Upper lobe of left lung (tissue), 6 donors: ENCODE measurements around the gene HS3ST3B1. TPM values are rescaled to one million over a fixed set of nuclear protein-coding genes. Genes with fewer than 3 reads are reported as not detected.

ENCODE experiments used
- ATAC-seq, 2 donors: fragments of 200-7000 bp; cut with Tn5 transposase; one replicate each; pipeline ENCODE4 v1.9.1; 2022; ENCODE audit warnings: mild to moderate bottlenecking in 2 of 2, moderate library complexity in 2 of 2; ENCODE audit not compliant: low FRiP score in 2 of 2
- DNase-seq, 2 donors: peaks; one replicate each; pipeline ENCODE4 v3.0.0-alpha.2; 2019 to 2020
- H3K27ac ChIP-seq, 4 donors: fragments of 200-600 bp; sonication (generic); one replicate each; pipeline ENCODE4 v1.5.1; 2016 to 2019
- H3K27me3 ChIP-seq, 4 donors: fragments of 200-600 bp; sonication (generic); one replicate each; pipeline ENCODE4 v1.5.1; 2017 to 2019
- H3K36me3 ChIP-seq, 4 donors: fragments of 200-600 bp; sonication (generic); one replicate each; pipeline ENCODE4 v1.5.1; 2016 to 2019
- H3K4me1 ChIP-seq, 4 donors: fragments of 200-600 bp; sonication (generic); one replicate each; pipeline ENCODE4 v1.5.1; 2018 to 2019
- H3K4me3 ChIP-seq, 4 donors: fragments of 200-600 bp; sonication (generic); one replicate each; pipeline ENCODE4 v1.5.1; 2017 to 2019; ENCODE audit warnings: mild to moderate bottlenecking in 2 of 4, moderate library complexity in 1 of 4
- H3K9me3 ChIP-seq, 4 donors: fragments of 200-600 bp; sonication (generic); one replicate each; pipeline ENCODE4 v1.5.1; 2018 to 2019
- CTCF ChIP-seq, 6 experiments: fragments of 450-650 bp in 4 of 6; fragments of 200-600 bp in 2 of 6; sonication (generic) in 2 of 6; IDR thresholded peaks; one replicate each; pipeline ENCODE4 v1.5.1; 2016 to 2019; ENCODE audit warnings: antibody characterized with exemption in 6 of 6
- EP300 ChIP-seq, 4 donors: sonication (generic); formaldehyde crosslinking; IDR thresholded peaks; one replicate each; pipeline ENCODE4 v1.5.1; 2017; ENCODE audit warnings: antibody characterized with exemption in 4 of 4, control low read depth in 2 of 4
- POLR2A ChIP-seq, 4 donors: fragments of 450-650 bp; IDR thresholded peaks; one replicate each; pipeline ENCODE4 v1.5.1; 2016 to 2017; ENCODE audit warnings: antibody characterized with exemption in 4 of 4, mild to moderate bottlenecking in 2 of 4
- POLR2AphosphoS5 ChIP-seq, 2 donors: sonication (generic); formaldehyde crosslinking; IDR thresholded peaks; one replicate each; pipeline ENCODE4 v1.5.1; 2017; ENCODE audit warnings: antibody characterized with exemption in 2 of 2
- WGBS, 2 donors: methylation state at CpG; one replicate each; pipeline ENCODE4 v1.1.5; 2017 to 2018; 5-methylcytosine and 5-hydroxymethylcytosine counted together
- total RNA-seq, 6 donors: library from RNA; depleted of rRNA in 4 of 6; stranded (reverse); fragments of >200 nt in 4 of 6; gene quantifications; one replicate each; pipeline versions ENCODE4 v1.1.0 to v1.2.1, GENCODE V29; 2016 to 2021
- donor health status: DM: no; HTN: no; CAD: no; lungs with moderate emphysema.
- donor health status: DM: no; HTN: yes; CAD: no; lungs with severe emphysema.

HS3ST3B1 gene
- total RNA-seq, 6 donors from 2014 or later, result 2.7 to 7.2 (median 4.3) TPM

DNA sequence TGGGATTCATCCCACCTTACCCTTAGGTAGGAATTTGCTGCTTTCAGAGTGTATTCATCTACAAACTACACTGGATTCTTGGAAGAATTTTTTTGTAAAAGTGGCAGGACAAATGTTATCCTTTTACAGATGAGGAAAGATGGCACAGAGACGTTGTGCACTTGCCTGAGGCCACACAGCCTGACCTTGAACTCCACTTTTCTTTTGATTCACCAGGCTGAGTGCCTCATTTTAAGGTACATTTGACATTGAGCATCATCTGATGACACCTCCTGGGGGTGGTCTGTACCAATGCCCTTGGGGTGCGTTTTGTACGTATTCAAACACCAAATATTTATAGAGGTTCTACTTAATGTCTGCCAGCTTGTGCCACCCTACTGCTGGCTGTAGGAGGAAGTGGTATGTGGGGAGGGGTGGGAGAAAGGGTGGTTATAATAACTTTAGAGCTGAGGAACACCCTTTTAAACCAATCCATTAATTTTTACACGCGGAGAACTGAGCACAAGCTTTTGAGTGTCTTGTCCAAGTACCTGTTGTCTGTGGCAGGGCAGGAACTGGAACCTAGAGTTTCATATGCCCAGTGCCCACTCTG, 29.1 kb downstream of the HS3ST3B1 start:
- ATAC-seq, result no peak
- Histone ChIP-seq H3K36me3 (no peaks in the 10 kb centered on the region), H3K4me3 (no peak overlapping the region), H3K27ac (no peak overlapping the region), H3K4me1 (peaks cover 0 to 3% (median 0%) of the 10 kb centered on the region in 4 donors), H3K9me3 (no peaks in the 10 kb centered on the region), H3K27me3 (no peaks in the 10 kb centered on the region)
- WGBS, 2 donors, result 38 to 47% methylated on average over 5 of the region's 5 CpGs
- DNase-seq, result no peak
- TF ChIP-seq EP300 (IDR thresholded peaks at IDR 0.05) (no peak), POLR2AphosphoS5 (IDR thresholded peaks at IDR 0.05) (no peak), CTCF (IDR thresholded peaks at IDR 0.05) (no peak), POLR2A (IDR thresholded peaks at IDR 0.05) (no peak)

DNA sequence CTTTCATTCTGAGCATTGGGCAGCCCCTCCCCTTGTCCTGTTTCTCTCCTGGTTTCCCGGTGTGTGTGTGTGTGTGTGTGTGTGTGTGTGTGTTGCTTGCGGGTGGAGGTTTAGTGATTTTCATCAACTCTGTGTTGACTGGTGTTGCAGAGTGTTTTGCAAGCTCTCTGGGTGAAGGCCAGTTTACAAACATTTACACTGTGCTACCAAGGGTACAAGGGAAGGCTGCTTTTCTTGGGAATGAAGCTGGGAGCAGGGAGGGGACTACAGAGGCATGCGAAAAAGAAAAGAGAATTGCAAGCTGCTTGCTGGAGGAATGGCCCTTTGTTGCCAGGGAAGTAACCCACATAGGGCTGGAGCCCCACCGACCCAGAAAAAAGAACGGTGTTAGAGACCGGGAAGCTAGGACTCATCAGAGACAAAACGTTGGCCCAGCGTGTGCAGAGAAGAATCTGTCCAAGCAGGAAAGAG, 29.6 kb downstream of the HS3ST3B1 start:
- WGBS, 2 donors, result 36 to 45% methylated on average over 8 of the region's 8 CpGs
- Histone ChIP-seq H3K4me1 (peaks cover 0 to 3% (median 0%) of the 10 kb centered on the region in 4 donors), H3K9me3 (no peaks in the 10 kb centered on the region), H3K36me3 (no peaks in the 10 kb centered on the region), H3K27ac (no peak overlapping the region), H3K27me3 (no peaks in the 10 kb centered on the region), H3K4me3 (no peak overlapping the region)
- peak in 1 of 2 donors; percentile 78 for ATAC-seq
- DNase-seq, result no peak
- TF ChIP-seq POLR2A (IDR thresholded peaks at IDR 0.05) (no peak), POLR2AphosphoS5 (IDR thresholded peaks at IDR 0.05) (no peak), CTCF (IDR thresholded peaks at IDR 0.05) (no peak), EP300 (IDR thresholded peaks at IDR 0.05) (no peak)

DNA sequence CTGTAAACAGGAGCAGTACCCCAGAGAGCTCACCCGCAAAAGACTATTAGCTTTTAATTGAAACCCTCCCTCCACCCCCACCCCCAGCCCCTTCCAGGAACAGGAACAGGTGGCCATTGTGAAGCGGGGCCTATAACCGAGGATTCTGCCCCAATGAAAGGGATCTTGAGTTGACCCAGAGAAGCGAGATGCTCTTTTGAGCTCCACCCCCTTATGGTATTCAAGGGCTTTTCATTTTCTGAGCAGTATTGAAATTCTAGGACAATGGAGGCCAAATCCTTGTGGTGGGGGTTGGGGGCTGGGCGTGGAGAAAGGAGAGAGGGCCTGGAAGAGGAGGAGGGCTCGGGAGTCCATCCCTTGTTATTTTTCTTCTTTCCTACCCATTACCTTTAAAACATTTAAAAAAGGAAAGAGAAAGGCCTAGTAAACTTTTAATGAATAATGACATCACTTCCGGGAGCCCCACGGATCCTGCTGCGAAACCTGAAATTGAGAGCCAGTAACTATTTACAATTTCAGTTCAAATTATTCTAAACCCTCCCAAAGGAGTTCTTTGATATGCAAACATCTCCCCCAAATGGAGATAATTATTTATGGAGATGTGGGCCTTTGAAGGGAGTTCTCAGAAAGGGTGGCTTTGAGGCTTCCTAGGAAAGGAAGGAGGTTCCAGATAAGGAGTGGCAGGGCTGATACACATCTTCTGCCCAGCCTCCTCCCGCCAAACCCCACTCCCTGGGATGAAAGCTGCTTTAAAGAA, 30.5 kb downstream of the HS3ST3B1 start:
- 74 to 80% methylated on average over 10 of the region's 10 CpGs for WGBS, 2 donors
- ATAC-seq (no peak), DNase-seq (no peak)
- Histone ChIP-seq H3K9me3 (no peaks in the 10 kb centered on the region), H3K4me1 (peaks cover 0 to 3% (median 0%) of the 10 kb centered on the region in 4 donors), H3K27ac (no peak overlapping the region), H3K36me3 (no peaks in the 10 kb centered on the region), H3K27me3 (no peaks in the 10 kb centered on the region), H3K4me3 (no peak overlapping the region)
- no peak for TF ChIP-seq CTCF (IDR thresholded peaks at IDR 0.05)
- TF ChIP-seq POLR2A (IDR thresholded peaks at IDR 0.05), result no peak
- no peak for TF ChIP-seq EP300 (IDR thresholded peaks at IDR 0.05)
- TF ChIP-seq POLR2AphosphoS5 (IDR thresholded peaks at IDR 0.05), result no peak

DNA sequence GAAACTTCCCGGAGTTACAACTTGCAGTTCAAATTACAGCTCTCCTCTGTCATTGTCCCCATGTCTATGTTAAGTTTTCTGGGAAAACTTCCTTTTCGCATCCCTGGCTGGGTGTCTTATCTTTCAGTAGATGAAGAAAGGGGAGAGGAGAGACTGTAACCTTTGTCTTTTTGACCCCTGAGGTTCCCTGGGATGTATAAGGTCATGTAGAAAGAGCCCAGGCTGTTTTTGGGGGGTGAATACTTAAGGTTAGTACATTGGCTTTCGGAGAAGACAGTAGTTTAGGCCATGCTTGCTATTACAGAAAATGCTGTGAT, 31.1 kb downstream of the HS3ST3B1 start:
- DNase-seq (no peak), ATAC-seq (no peak)
- Histone ChIP-seq H3K4me3 (no peak overlapping the region), H3K9me3 (no peaks in the 10 kb centered on the region), H3K36me3 (no peaks in the 10 kb centered on the region), H3K27ac (no peak overlapping the region), H3K27me3 (no peaks in the 10 kb centered on the region), H3K4me1 (peaks cover 0 to 3% (median 0%) of the 10 kb centered on the region in 4 donors)
- 74% methylated on average over 3 of the region's 3 CpGs for WGBS, 2 donors
- no peak for TF ChIP-seq CTCF (IDR thresholded peaks at IDR 0.05)
- no peak for TF ChIP-seq POLR2AphosphoS5 (IDR thresholded peaks at IDR 0.05)
- no peak for TF ChIP-seq EP300 (IDR thresholded peaks at IDR 0.05)
- no peak for TF ChIP-seq POLR2A (IDR thresholded peaks at IDR 0.05)
